GM12892 (cell line): ENCODE data around the gene MCM3AP.

Experiments
- POLR2A ChIP-seq: IDR thresholded peaks from 2 replicates; pipeline ENCODE4 v1.6.1; 2011; ENCODE audit warnings: low read depth, low read length, control low read depth
- POLR2AphosphoS5 ChIP-seq: IDR thresholded peaks from 2 replicates; pipeline ENCODE4 v1.6.1; 2011; ENCODE audit warnings: low read depth, low read length, control low read depth
- TAF1 ChIP-seq: IDR thresholded peaks from 2 replicates; pipeline ENCODE4 v1.6.1; 2011; ENCODE audit warnings: low read depth, mild to moderate bottlenecking, control low read depth, low read length, borderline replicate concordance

GRCh38 chr21:46193829-46194373, 91.5 kb downstream of the MCM3AP start:
- no peak for TF ChIP-seq POLR2A
- TF ChIP-seq TAF1: no peak
- TF ChIP-seq POLR2AphosphoS5: no peak
